Activated naive CD8-positive, alpha-beta T cell (primary cell): ENCODE data around the gene SPATA3.
A peak's percentile ranks its signal among the peaks of the same experiment; 100 is the strongest.

Experiments
- H3K27ac Mint-ChIP-seq: one replicate; pipeline ENCODE4 v1.8.0; 2021; ENCODE audit warnings: mixed read lengths
- H3K27me3 Mint-ChIP-seq: one replicate; pipeline ENCODE4 v1.8.0; 2021; ENCODE audit warnings: mixed read lengths
- H3K36me3 Mint-ChIP-seq: one replicate; pipeline ENCODE4 v1.8.0; 2021; ENCODE audit warnings: mixed read lengths
- H3K4me1 Mint-ChIP-seq: one replicate; pipeline ENCODE4 v1.8.0; 2021; ENCODE audit warnings: low read depth, mixed read lengths
- H3K4me3 Mint-ChIP-seq: one replicate; pipeline ENCODE4 v1.8.0; 2021; ENCODE audit warnings: mild to moderate bottlenecking, mixed read lengths
- H3K9me3 Mint-ChIP-seq: one replicate; pipeline ENCODE4 v1.8.0; 2021; ENCODE audit warnings: low read depth, mixed read lengths

The SPATA3 gene

GRCh38 chr2:231038483-231039293, 42.8 kb downstream of the SPATA3 start:
- Mint-ChIP-seq H3K36me3 (no peaks in the 10 kb centered on the region), H3K4me3 (peak overlapping the region; percentile 66), H3K9me3 (no peaks in the 10 kb centered on the region), H3K27ac (no peak overlapping the region), H3K27me3 (peaks cover 41% of the 10 kb centered on the region), H3K4me1 (peaks cover 5% of the 10 kb centered on the region)

GRCh38 chr2:231039294-231039664, 43.4 kb downstream of the SPATA3 start:
- H3K4me1 Mint-ChIP-seq = peaks cover 5% of the 10 kb centered on the region
- no peak overlapping the region for H3K27ac Mint-ChIP-seq
- H3K36me3 Mint-ChIP-seq = no peaks in the 10 kb centered on the region
- peaks cover 38% of the 10 kb centered on the region for H3K27me3 Mint-ChIP-seq
- no peak overlapping the region for H3K4me3 Mint-ChIP-seq
- H3K9me3 Mint-ChIP-seq = no peaks in the 10 kb centered on the region

- Mint-ChIP-seq H3K36me3 (no peaks in the 10 kb centered on the region), H3K4me1 (peaks cover 5% of the 10 kb centered on the region), H3K4me3 (no peak overlapping the region), H3K9me3 (no peaks in the 10 kb centered on the region), H3K27me3 (peaks cover 36% of the 10 kb centered on the region), H3K27ac (no peak overlapping the region)
Observed at GRCh38 chr2:231039821-231040364, 44.0 kb downstream of the SPATA3 start.

- no peak overlapping the region for H3K4me3 Mint-ChIP-seq
Observed at GRCh38 chr2:231041061-231041689, 45.3 kb downstream of the SPATA3 start.

GRCh38 chr2:231043796-231044195, 47.9 kb downstream of the SPATA3 start:
- Mint-ChIP-seq H3K9me3 (no peaks in the 10 kb centered on the region), H3K36me3 (no peaks in the 10 kb centered on the region), H3K27ac (no peak overlapping the region), H3K4me1 (no peaks in the 10 kb centered on the region), H3K4me3 (no peak overlapping the region), H3K27me3 (peaks cover 25% of the 10 kb centered on the region)

More at GRCh38 chr2:231041061-231041689, 45.3 kb downstream of the SPATA3 start:
- Mint-ChIP-seq H3K36me3 (no peaks in the 10 kb centered on the region), H3K4me1 (peaks cover 5% of the 10 kb centered on the region), H3K27ac (no peak overlapping the region), H3K9me3 (no peaks in the 10 kb centered on the region), H3K27me3 (peaks cover 33% of the 10 kb centered on the region)

- peaks cover 9% of the 10 kb centered on the region for H3K27me3 Mint-ChIP-seq
- H3K36me3 Mint-ChIP-seq = no peaks in the 10 kb centered on the region
- H3K9me3 Mint-ChIP-seq = no peaks in the 10 kb centered on the region
- no peak overlapping the region for H3K27ac Mint-ChIP-seq
- H3K4me1 Mint-ChIP-seq = no peaks in the 10 kb centered on the region
- no peak overlapping the region for H3K4me3 Mint-ChIP-seq
Observed at GRCh38 chr2:231046916-231047273, 51.0 kb downstream of the SPATA3 start.

- Mint-ChIP-seq H3K4me3 (no peak overlapping the region), H3K27me3 (peaks cover 9% of the 10 kb centered on the region), H3K36me3 (no peaks in the 10 kb centered on the region), H3K9me3 (no peaks in the 10 kb centered on the region), H3K4me1 (peaks cover 3% of the 10 kb centered on the region), H3K27ac (no peak overlapping the region)
Observed at GRCh38 chr2:231047274-231047922, 51.5 kb downstream of the SPATA3 start.

GRCh38 chr2:231047923-231048915, 52.3 kb downstream of the SPATA3 start:
- Mint-ChIP-seq H3K27ac (no peak overlapping the region), H3K4me3 (no peak overlapping the region), H3K9me3 (no peaks in the 10 kb centered on the region), H3K36me3 (no peaks in the 10 kb centered on the region), H3K4me1 (peaks cover 10% of the 10 kb centered on the region), H3K27me3 (peaks cover 7% of the 10 kb centered on the region)

GRCh38 chr2:231049286-231050017, 53.5 kb downstream of the SPATA3 start:
- peaks cover 6% of the 10 kb centered on the region for H3K27me3 Mint-ChIP-seq
- H3K9me3 Mint-ChIP-seq = no peaks in the 10 kb centered on the region
- H3K36me3 Mint-ChIP-seq = no peaks in the 10 kb centered on the region
- H3K4me3 Mint-ChIP-seq = no peak overlapping the region
- H3K4me1 Mint-ChIP-seq = peaks cover 16% of the 10 kb centered on the region
- H3K27ac Mint-ChIP-seq = no peak overlapping the region

GRCh38 chr2:231050018-231050901, 54.3 kb downstream of the SPATA3 start:
- peaks cover 6% of the 10 kb centered on the region for H3K27me3 Mint-ChIP-seq
- no peak overlapping the region for H3K4me3 Mint-ChIP-seq
- H3K4me1 Mint-ChIP-seq = peaks cover 16% of the 10 kb centered on the region
- H3K36me3 Mint-ChIP-seq = no peaks in the 10 kb centered on the region
- no peaks in the 10 kb centered on the region for H3K9me3 Mint-ChIP-seq
- no peak overlapping the region for H3K27ac Mint-ChIP-seq

- Mint-ChIP-seq H3K4me1 (peaks cover 16% of the 10 kb centered on the region), H3K4me3 (no peak overlapping the region), H3K36me3 (no peaks in the 10 kb centered on the region), H3K27ac (no peak overlapping the region), H3K9me3 (no peaks in the 10 kb centered on the region), H3K27me3 (peaks cover 4% of the 10 kb centered on the region)
Observed at GRCh38 chr2:231051116-231051515, 55.2 kb downstream of the SPATA3 start.

- no peaks in the 10 kb centered on the region for H3K9me3 Mint-ChIP-seq
- peaks cover 19% of the 10 kb centered on the region for H3K4me1 Mint-ChIP-seq
- peaks cover 2% of the 10 kb centered on the region for H3K36me3 Mint-ChIP-seq
- H3K27ac Mint-ChIP-seq = peak overlapping the region; percentile 61
- peak overlapping the region; percentile 89 for H3K4me3 Mint-ChIP-seq
- H3K27me3 Mint-ChIP-seq = peaks cover 2% of the 10 kb centered on the region
Observed at GRCh38 chr2:231052494-231053451, 56.9 kb downstream of the SPATA3 start.
